Stimulated activated CD4-positive, alpha-beta T cell treated with anti-CD3 and anti-CD28 coated beads, Interleukin-1b, Interleukin-23, amount 100 ng/mL, for 24 hours (primary cell): ENCODE results near the gene INHBA.
A peak's percentile ranks its signal among the peaks of the same experiment; 100 is the strongest.

ENCODE experiments used
- DNase-seq, 4 experiments: peaks; one replicate each; pipeline ENCODE4 v3.0.0-alpha.2; 2020; ENCODE audit warnings: low read depth in 4 of 4, low spot score in 1 of 4

Gene INHBA

GRCh38 chr7:41711283-41712064 is 8.6 kb upstream of the INHBA start:
- no peak for DNase-seq

GRCh38 chr7:41710838-41711237 is 7.9 kb upstream of the INHBA start:
- DNase-seq: no peak

GRCh38 chr7:41709621-41710020 is 6.7 kb upstream of the INHBA start:
- DNase-seq: no peak

- DNase-seq: no peak
Observed at GRCh38 chr7:41708581-41709358, 5.9 kb upstream of the INHBA start.

GRCh38 chr7:41706228-41706930 is 3.5 kb upstream of the INHBA start:
- no peak for DNase-seq

- peak in 2 of 4 experiments; percentile 37 to 41 for DNase-seq
Observed at GRCh38 chr7:41705109-41705901, 2.4 kb upstream of the INHBA start.

GRCh38 chr7:41701068-41701941 is 1.6 kb downstream of the INHBA start:
- DNase-seq: no peak

GRCh38 chr7:41700044-41700471 is 2.8 kb downstream of the INHBA start:
- no peak for DNase-seq

- DNase-seq: no peak
Observed at GRCh38 chr7:41699516-41699915, 3.4 kb downstream of the INHBA start.

- DNase-seq: no peak
Observed at GRCh38 chr7:41698726-41699125, 4.2 kb downstream of the INHBA start.

- DNase-seq: no peak
Observed at GRCh38 chr7:41698114-41698513, 4.8 kb downstream of the INHBA start.

GRCh38 chr7:41696323-41696916 is 6.5 kb downstream of the INHBA start:
- DNase-seq: no peak

- no peak for DNase-seq
Observed at GRCh38 chr7:41695661-41696322, 7.1 kb downstream of the INHBA start.

GRCh38 chr7:41694495-41694894 is 8.4 kb downstream of the INHBA start:
- no peak for DNase-seq

- DNase-seq: no peak
Observed at GRCh38 chr7:41693150-41693997, 9.5 kb downstream of the INHBA start.

- DNase-seq: no peak
Observed at GRCh38 chr7:41692251-41692650, 10.6 kb downstream of the INHBA start.

- DNase-seq: no peak
Observed at GRCh38 chr7:41691286-41692190, 11.4 kb downstream of the INHBA start.
